H1 (cell line): ENCODE data around the gene XPO6.

ENCODE experiments used
- CEBPB ChIP-seq: IDR thresholded peaks from 2 replicates; pipeline ENCODE4 v1.6.1; 2012; ENCODE audit warnings: low read depth, low read length
- CTCF ChIP-seq, 3 experiments: IDR thresholded peaks; 1 replicate in 2 of 3; 2 replicates in 1 of 3; pipeline versions ENCODE4 v1.5.1 to v1.6.1; 2011; ENCODE audit warnings: low read length in 3 of 3, mild to moderate bottlenecking in 3 of 3, inconsistent platforms in 2 of 3, low read depth in 1 of 3, moderate library complexity in 1 of 3; ENCODE audit not compliant: insufficient read depth in 1 of 3; ENCODE audit errors: control extremely low read depth in 1 of 3
- MAX ChIP-seq: IDR thresholded peaks from 2 replicates; pipeline ENCODE4 v1.6.1; 2012; ENCODE audit warnings: inconsistent platforms

DNA sequence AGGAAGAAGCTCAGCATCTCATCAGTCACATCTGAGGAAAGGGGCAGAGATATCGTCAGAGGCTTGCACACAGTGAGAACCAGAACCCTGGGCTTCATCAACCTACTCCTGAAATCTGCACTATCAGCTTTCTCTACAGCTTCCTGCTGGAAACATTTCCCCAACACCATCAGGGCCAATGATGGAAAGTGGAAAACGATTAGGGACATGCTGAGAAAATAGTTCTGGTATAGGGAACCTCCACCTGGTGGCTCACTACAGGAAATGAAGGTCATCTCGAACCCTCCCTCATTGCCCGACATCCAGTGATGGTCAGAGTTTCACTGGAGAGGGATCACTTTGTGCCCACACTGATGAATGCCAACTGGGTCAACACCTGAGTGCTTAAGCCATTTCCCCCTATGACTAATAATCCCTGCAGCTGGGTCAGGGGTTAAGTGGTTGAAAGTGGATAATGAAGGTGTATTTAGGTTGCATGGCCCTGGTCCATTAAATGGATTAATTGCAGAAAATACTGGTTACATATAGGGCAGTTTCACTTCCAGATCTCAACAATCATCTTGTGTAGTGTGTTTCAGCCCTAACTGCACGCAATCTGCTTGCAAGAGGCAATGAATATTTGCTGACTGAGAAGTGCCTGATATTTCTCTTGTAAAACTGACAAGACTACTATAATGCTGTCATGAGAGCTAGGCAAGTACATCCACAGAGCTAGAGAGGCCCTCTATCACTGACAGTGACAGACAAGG lies 105.1 kb downstream of the XPO6 start:
- TF ChIP-seq CEBPB: no peak
- no peak for TF ChIP-seq CTCF (IDR thresholded peaks at IDR 0.05; ENCODE audit: control extremely low read depth in 1 of 3, insufficient read depth in 1 of 3, low read depth in 1 of 3, low read length in 3 of 3)
- no peak for TF ChIP-seq MAX
